A549 treated with AZD2906 at 1 μM for 4 hours (cell line): Measurements from ENCODE around the gene FHIP1B. TPM values are rescaled to one million over a fixed set of nuclear protein-coding genes. Genes with fewer than 3 reads are reported as not detected.

Source experiments
- total RNA-seq: library from RNA; stranded (reverse); fragments of 200-300 nt; extraction: Qiagen RNA extraction; gene quantifications from 5 replicates; pipeline ENCODE4 v1.2.3, GENCODE V29; 2022

FHIP1B gene
- 11.6 to 19.5 TPM (median 16.9 TPM) in 5 replicates for total RNA-seq

GRCh38 chr11:6234387-6235107, at the start of gene FHIP1B:
Gene FHIP1B (minus strand): TSS chr11:6234636. CDS start chr11:6224516, 10,120 bp downstream.

GRCh38 chr11:6238902-6239301, 4.5 kb upstream of the FHIP1B start, which contains the start of gene CNGA4:
Gene CNGA4 (plus strand): TSS chr11:6239089. CDS start chr11:6239207, 118 bp downstream.

GRCh38 chr11:6205366-6205765, 29.1 kb downstream of the FHIP1B start, which contains the start of gene C11orf42:
Gene C11orf42 (plus strand): TSS chr11:6205557. CDS start chr11:6205616, 59 bp downstream.

GRCh38 chr11:6199174-6199810, 35.1 kb downstream of the FHIP1B start, which contains the start of gene OR52W1:
Gene OR52W1 (plus strand): TSS chr11:6199224. CDS start chr11:6199224, 0 bp downstream.

GRCh38 chr11:6170226-6170625, 64.2 kb downstream of the FHIP1B start, which contains the start of gene OR52B2:
Gene OR52B2 (minus strand): TSS chr11:6170326. CDS start chr11:6170326, 0 bp downstream.

Other genes starting within 250 kb of the FHIP1B start
- not detected in 5 replicates for gene OR52L1, start 247.7 kb downstream of the FHIP1B start, total RNA-seq
- not detected in 5 replicates for gene OR56A4, start 227.7 kb downstream of the FHIP1B start, total RNA-seq
- gene OR56A1, start 203.9 kb downstream of the FHIP1B start, total RNA-seq = not detected in 5 replicates
- gene OR56B4, start 127.0 kb downstream of the FHIP1B start, total RNA-seq = not detected in 5 replicates
- not detected in 5 replicates for gene OR52B2, start 64.3 kb downstream of the FHIP1B start, total RNA-seq
- gene OR52W1, start 35.4 kb downstream of the FHIP1B start, total RNA-seq = not detected in 5 replicates
- not detected in 5 replicates for gene C11orf42, start 29.1 kb downstream of the FHIP1B start, total RNA-seq
- gene CNGA4, start 4.5 kb upstream of the FHIP1B start, total RNA-seq = 0.03 to 0.08 TPM (median 0.06 TPM) in 3 of 5 replicates, not detected in the others
- not detected in 5 replicates for gene CCKBR, start 25.2 kb upstream of the FHIP1B start, total RNA-seq
- gene CAVIN3, start 85.9 kb upstream of the FHIP1B start, total RNA-seq = 25.5 to 34.4 TPM (median 26.7 TPM) in 5 replicates
- 8.9 to 11.8 TPM (median 10.5 TPM) in 5 replicates for gene SMPD1, start 155.8 kb upstream of the FHIP1B start, total RNA-seq
- gene APBB1, start 184.5 kb upstream of the FHIP1B start, total RNA-seq = 17.8 to 20.8 TPM (median 19.5 TPM) in 5 replicates
- 0.41 to 0.71 TPM (median 0.53 TPM) in 5 replicates for gene HPX, start 206.4 kb upstream of the FHIP1B start, total RNA-seq
- gene TRIM3, start 239.3 kb upstream of the FHIP1B start, total RNA-seq = 13.7 to 19.7 TPM (median 19.0 TPM) in 5 replicates
- gene ARFIP2, start 246.7 kb upstream of the FHIP1B start, total RNA-seq = 50.8 to 56.6 TPM (median 53.6 TPM) in 5 replicates
- gene TIMM10B, start 246.9 kb upstream of the FHIP1B start, total RNA-seq = 30.1 to 34.2 TPM (median 32.9 TPM) in 5 replicates